K562 (cell line): Measurements from ENCODE around the gene TRIM37. TPM values are rescaled to one million over a fixed set of nuclear protein-coding genes. Genes with fewer than 3 reads are reported as not detected.
A peak's percentile ranks its signal among the peaks of the same experiment; 100 is the strongest.

Experiments used
- BACH1 ChIP-seq: fragments of 200-800 bp; sonication (Bioruptor generic); IDR thresholded peaks from 2 replicates; pipeline ENCODE4 v1.6.1; 2016; ENCODE audit warnings: missing genetic modification characterization, missing compliant biosample characterization
- CAMTA2 ChIP-seq: fragments of 250-450 bp; sonication (Bioruptor Pico); conservative IDR thresholded peaks from 2 replicates; pipeline ENCODE4 v1.5.1; 2022
- EGR1 ChIP-seq: fragments of 450-650 bp; conservative IDR thresholded peaks from 2 replicates; pipeline ENCODE4 v1.6.1; 2017; ENCODE audit warnings: mild to moderate bottlenecking
- GTF2F1 ChIP-seq: IDR thresholded peaks from 2 replicates; pipeline ENCODE4 v1.6.1; 2011; ENCODE audit warnings: low read depth, low read length, improper control_type of control experiment
- HDGF ChIP-seq: fragments of 450-650 bp; IDR thresholded peaks from 2 replicates; pipeline ENCODE4 v1.6.1; 2016
- ILK ChIP-seq: fragments of 450-650 bp; IDR thresholded peaks from 2 replicates; pipeline ENCODE4 v1.6.1; 2016; ENCODE audit warnings: missing genetic modification characterization, low read depth, mild to moderate bottlenecking, missing compliant biosample characterization, moderate library complexity, borderline replicate concordance
- MEF2D ChIP-seq: conservative IDR thresholded peaks from 2 replicates; pipeline ENCODE4 v1.6.1; 2016; ENCODE audit warnings: low read depth, missing genetic modification characterization, missing compliant biosample characterization
- MTF1 ChIP-seq: fragments of 250-450 bp; sonication (Bioruptor Pico); IDR thresholded peaks from 2 replicates; pipeline ENCODE4 v1.9.0; 2021; ENCODE audit warnings: moderate library complexity, mild to moderate bottlenecking, inconsistent platforms, borderline replicate concordance
- MYNN ChIP-seq, 2 experiments: sonication (generic); formaldehyde crosslinking in 1 of 2; IDR thresholded peaks; 2 replicates each; pipeline versions ENCODE4 v1.5.0 to v1.6.1; 2016 to 2020; ENCODE audit warnings: antibody characterized with exemption in 1 of 2, missing genetic modification reagents in 1 of 2
- NR2C2 ChIP-seq, 2 experiments: fragments of 200-800 bp in 1 of 2; sonication (Bioruptor generic) in 1 of 2; sonication (generic) in 1 of 2; formaldehyde crosslinking in 1 of 2; IDR thresholded peaks; 2 replicates each; pipeline versions ENCODE4 v1.6.1 to v1.8.0; 2016 to 2022; ENCODE audit warnings: mild to moderate bottlenecking in 1 of 2, missing compliant biosample characterization in 1 of 2, missing genetic modification characterization in 1 of 2, missing genetic modification reagents in 1 of 2
- POLR2AphosphoS2 ChIP-seq: IDR thresholded peaks from 2 replicates; pipeline ENCODE4 v1.6.1; 2012; ENCODE audit warnings: low read length, improper control_type of control experiment
- PTRF ChIP-seq: fragments of 450-650 bp; IDR thresholded peaks from 2 replicates; pipeline ENCODE4 v1.6.1; 2016; ENCODE audit warnings: mild to moderate bottlenecking, missing genetic modification characterization, missing compliant biosample characterization
- SMAD3 ChIP-seq: fragments of 450-650 bp; formaldehyde crosslinking; conservative IDR thresholded peaks from 2 replicates; pipeline ENCODE4 v1.4.0; 2020; ENCODE audit warnings: mild to moderate bottlenecking
- SMC3 ChIP-seq: conservative IDR thresholded peaks from 2 replicates; pipeline ENCODE4 v1.6.1; 2011; ENCODE audit warnings: low read depth, low read length, improper control_type of control experiment; ENCODE audit not compliant: insufficient read depth
- TBL1XR1 ChIP-seq, 2 experiments: IDR thresholded peaks; 2 replicates each; pipeline ENCODE4 v1.6.1; 2012; ENCODE audit warnings: improper control_type of control experiment in 2 of 2, low read length in 2 of 2, mild to moderate bottlenecking in 1 of 2
- TRIM24 ChIP-seq, 2 experiments: fragments of 450-650 bp; IDR thresholded peaks; 2 replicates each; pipeline ENCODE4 v1.6.1; 2016
- ZFP30 ChIP-seq: fragments of 250-450 bp; sonication (Bioruptor Pico); IDR thresholded peaks from 2 replicates; pipeline ENCODE4 v1.8.0; 2022; ENCODE audit warnings: moderate library complexity, mild to moderate bottlenecking, inconsistent platforms, borderline replicate concordance
- ZNF232 ChIP-seq: sonication (generic); formaldehyde crosslinking; IDR thresholded peaks from 2 replicates; pipeline ENCODE4 v1.8.0; 2022; ENCODE audit warnings: mild to moderate bottlenecking, missing genetic modification reagents
- polyA plus RNA-seq, 8 experiments: library from polyadenylated mRNA; depleted of rRNA in 4 of 8; stranded (reverse) in 5 of 8; unstranded in 3 of 8; fragments of >200 nt; fragmentation: Nextera tagmentation in 2 of 8; fragmentation: Illumina TruSeq in 1 of 8; extraction: Ambion mirVana in 2 of 8; extraction: Trizol in 1 of 8; gene quantifications; 2 replicates each; pipeline versions ENCODE4 v1.2.1 to v1.2.3, GENCODE V29; 2011 to 2014; ENCODE audit warnings: inconsistent platforms in 1 of 8, missing spikeins in 1 of 8
- total RNA-seq, 7 experiments: library from RNA; depleted of rRNA in 6 of 7; stranded (reverse); fragments of >200 nt in 6 of 7; fragmentation: Illumina TruSeq in 2 of 7; extraction: Trizol in 2 of 7; gene quantifications; 2 replicates each; pipeline versions ENCODE4 v1.2.1 to v1.2.3, GENCODE V29; 2011 to 2021; ENCODE audit warnings: low replicate concordance in 1 of 7
- TF ChIP-seq, protein P1 (sequence below): sonication (generic); formaldehyde crosslinking; IDR thresholded peaks from 2 replicates; pipeline ENCODE4 v1.5.0; 2020; ENCODE audit warnings: missing genetic modification reagents
- TF ChIP-seq, protein P2 (sequence below): fragments of 250-450 bp; sonication (Bioruptor Pico); IDR thresholded peaks from 2 replicates; pipeline ENCODE4 v1.5.0; 2022; ENCODE audit warnings: mild to moderate bottlenecking
- TF ChIP-seq, protein P3 (sequence below): fragments of 250-450 bp; sonication (Bioruptor Pico); IDR thresholded peaks from 2 replicates; pipeline ENCODE4 v1.8.0; 2022; ENCODE audit warnings: moderate library complexity, mild to moderate bottlenecking, inconsistent platforms
- TF ChIP-seq, protein P4 (sequence below): fragments of 450-650 bp; IDR thresholded peaks from 2 replicates; pipeline ENCODE4 v1.6.1; 2016; ENCODE audit warnings: borderline replicate concordance

TRIM37 gene
- total and polyA plus RNA-seq, 9 of the 15 experiments (the other 6 are each of a cell fraction or from before 2014, with no cell fraction given) = 4.5 to 31.4 (median 23.8) TPM

DNA sequence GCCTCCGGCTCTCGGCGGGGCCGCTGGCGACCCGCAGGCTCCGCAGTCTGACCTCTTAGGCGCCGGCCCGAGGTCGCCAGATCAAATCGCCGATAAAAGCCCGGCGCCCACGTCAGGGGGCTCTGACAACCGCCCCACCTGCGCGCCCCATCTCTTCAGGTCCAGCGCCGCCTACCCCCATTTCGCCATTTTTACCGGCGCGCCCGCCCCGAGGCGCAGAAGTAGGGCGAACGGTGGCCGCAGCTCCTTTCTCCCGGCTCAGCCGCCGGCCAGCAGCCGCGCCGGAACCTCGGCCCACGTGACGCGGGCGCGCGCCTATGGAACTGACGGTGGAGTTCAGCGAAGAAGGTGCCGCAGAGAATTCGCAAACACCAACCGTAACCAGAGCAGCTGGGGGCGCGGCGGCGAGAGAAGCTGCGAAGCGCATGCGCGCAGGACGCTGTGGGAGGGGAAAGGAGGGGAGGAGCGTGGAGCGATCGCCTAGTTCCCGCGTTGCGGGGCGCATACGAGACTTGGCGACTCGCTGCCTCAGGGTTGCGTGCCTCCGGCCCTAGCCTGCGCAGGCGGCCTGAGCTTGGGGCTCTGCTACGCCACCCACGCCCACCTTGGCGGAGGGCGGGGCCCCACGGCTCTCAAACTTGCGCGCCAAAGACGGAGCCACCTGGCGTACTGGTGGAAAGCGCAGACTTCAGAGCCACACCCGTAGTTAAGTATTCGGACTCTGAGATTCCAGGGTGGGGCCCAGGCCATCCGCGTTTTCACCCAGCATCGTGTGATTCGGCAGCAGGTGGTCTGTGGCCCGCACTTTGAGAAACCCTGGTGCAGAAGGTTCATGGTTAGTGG is at the start of gene TRIM37 (continued):
- TF ChIP-seq MEF2D (tag) = 0 out of 2 replicates have a peak, but pooled peaks have one; percentile 7
- peak; percentile 51; the same call in 1 of the 2 replicates for TF ChIP-seq MYNN (IDR thresholded peaks at IDR 0.05)
- TF ChIP-seq MYNN (CRISPR knock-in tag; IDR thresholded peaks at IDR 0.05) = no peak
- no peak for TF ChIP-seq HDGF
- peak; percentile 80; the same call in 1 of the 2 replicates for TF ChIP-seq ZNF232 (CRISPR knock-in tag)
- TF ChIP-seq PTRF = no peak
- no peak for TF ChIP-seq MTF1 (CRISPR knock-in tag)
- TF ChIP-seq, protein P1, sequence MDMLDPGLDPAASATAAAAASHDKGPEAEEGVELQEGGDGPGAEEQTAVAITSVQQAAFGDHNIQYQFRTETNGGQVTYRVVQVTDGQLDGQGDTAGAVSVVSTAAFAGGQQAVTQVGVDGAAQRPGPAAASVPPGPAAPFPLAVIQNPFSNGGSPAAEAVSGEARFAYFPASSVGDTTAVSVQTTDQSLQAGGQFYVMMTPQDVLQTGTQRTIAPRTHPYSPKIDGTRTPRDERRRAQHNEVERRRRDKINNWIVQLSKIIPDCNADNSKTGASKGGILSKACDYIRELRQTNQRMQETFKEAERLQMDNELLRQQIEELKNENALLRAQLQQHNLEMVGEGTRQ (CRISPR knock-in tag) = peak; percentile 99
- no peak for TF ChIP-seq GTF2F1
- no peak for TF ChIP-seq SMAD3
- TF ChIP-seq POLR2AphosphoS2 = peak; percentile 51; the same call in 1 of the 2 replicates
- TF ChIP-seq ILK (tag) = no peak
- TF ChIP-seq TRIM24 (IDR thresholded peaks at IDR 0.05) = no peak
- peak; percentile 52; the same call in 1 of the 2 replicates for TF ChIP-seq NR2C2 (CRISPR knock-in tag; IDR thresholded peaks at IDR 0.05)
- TF ChIP-seq NR2C2 (tag; IDR thresholded peaks at IDR 0.05) = peak; percentile 81; the same call in 1 of the 2 replicates
- TF ChIP-seq, protein P2, sequence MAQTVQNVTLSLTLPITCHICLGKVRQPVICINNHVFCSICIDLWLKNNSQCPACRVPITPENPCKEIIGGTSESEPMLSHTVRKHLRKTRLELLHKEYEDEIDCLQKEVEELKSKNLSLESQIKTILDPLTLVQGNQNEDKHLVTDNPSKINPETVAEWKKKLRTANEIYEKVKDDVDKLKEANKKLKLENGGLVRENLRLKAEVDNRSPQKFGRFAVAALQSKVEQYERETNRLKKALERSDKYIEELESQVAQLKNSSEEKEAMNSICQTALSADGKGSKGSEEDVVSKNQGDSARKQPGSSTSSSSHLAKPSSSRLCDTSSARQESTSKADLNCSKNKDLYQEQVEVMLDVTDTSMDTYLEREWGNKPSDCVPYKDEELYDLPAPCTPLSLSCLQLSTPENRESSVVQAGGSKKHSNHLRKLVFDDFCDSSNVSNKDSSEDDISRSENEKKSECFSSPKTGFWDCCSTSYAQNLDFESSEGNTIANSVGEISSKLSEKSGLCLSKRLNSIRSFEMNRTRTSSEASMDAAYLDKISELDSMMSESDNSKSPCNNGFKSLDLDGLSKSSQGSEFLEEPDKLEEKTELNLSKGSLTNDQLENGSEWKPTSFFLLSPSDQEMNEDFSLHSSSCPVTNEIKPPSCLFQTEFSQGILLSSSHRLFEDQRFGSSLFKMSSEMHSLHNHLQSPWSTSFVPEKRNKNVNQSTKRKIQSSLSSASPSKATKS = no peak
- TF ChIP-seq EGR1 = peak; percentile 97
- TF ChIP-seq ZFP30 (CRISPR knock-in tag) = no peak
- peak in 1 of 2 experiments; percentile 7; a peak in 1 of 4 replicates for TF ChIP-seq TBL1XR1 (IDR thresholded peaks at IDR 0.05; ENCODE audit: low read length in 2 of 2)
- TF ChIP-seq, protein P3, sequence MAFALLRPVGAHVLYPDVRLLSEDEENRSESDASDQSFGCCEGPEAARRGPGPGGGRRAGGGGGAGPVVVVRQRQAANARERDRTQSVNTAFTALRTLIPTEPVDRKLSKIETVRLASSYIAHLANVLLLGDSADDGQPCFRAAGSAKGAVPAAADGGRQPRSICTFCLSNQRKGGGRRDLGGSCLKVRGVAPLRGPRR (CRISPR knock-in tag) = no peak
- TF ChIP-seq CAMTA2 (CRISPR knock-in tag) = 0 out of 2 replicates have a peak, but pooled peaks have one; percentile 38
- no peak for TF ChIP-seq BACH1 (tag)
- TF ChIP-seq, protein P4, sequence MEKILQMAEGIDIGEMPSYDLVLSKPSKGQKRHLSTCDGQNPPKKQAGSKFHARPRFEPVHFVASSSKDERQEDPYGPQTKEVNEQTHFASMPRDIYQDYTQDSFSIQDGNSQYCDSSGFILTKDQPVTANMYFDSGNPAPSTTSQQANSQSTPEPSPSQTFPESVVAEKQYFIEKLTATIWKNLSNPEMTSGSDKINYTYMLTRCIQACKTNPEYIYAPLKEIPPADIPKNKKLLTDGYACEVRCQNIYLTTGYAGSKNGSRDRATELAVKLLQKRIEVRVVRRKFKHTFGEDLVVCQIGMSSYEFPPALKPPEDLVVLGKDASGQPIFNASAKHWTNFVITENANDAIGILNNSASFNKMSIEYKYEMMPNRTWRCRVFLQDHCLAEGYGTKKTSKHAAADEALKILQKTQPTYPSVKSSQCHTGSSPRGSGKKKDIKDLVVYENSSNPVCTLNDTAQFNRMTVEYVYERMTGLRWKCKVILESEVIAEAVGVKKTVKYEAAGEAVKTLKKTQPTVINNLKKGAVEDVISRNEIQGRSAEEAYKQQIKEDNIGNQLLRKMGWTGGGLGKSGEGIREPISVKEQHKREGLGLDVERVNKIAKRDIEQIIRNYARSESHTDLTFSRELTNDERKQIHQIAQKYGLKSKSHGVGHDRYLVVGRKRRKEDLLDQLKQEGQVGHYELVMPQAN = peak; percentile 80
- TF ChIP-seq SMC3 = no peak
